ENCODE measurements around the gene ARGLU1. TPM values are rescaled to one million over a fixed set of nuclear protein-coding genes. Genes with fewer than 3 reads are reported as not detected.
A peak's percentile ranks its signal among the peaks of the same experiment; 100 is the strongest.

ARGLU1 gene
- total RNA-seq, 1 experiment from 2014 or later, result 115 TPM

DNA sequence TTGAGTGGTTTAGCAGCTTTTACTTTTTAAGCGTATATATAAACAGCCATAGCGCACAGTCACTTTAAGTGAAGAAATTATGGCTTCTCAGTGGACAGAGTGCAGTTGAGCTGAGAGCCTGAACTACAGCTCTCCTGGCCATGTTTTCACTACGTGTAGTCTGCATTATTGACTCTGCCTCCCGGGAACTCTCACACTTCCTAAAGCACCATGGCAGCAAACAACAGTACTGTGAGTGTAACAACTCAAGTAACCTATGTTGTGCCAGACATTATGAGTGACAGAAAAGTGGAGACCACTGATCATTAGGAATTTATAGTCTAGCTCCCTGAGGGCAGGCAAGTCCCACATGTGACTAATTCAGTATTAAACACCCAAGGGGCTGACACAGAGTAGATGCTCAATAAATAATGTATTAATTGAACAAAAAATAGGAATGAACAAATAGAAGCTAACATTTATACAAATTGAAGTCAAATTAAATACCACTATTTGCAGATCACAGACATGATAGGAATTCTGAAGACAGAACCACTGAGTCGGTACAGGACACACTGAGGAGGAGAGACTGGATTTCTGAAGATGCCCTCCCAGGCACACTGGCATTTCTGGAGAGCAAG lies 52.2 kb downstream of the ARGLU1 start:
- Mint-ChIP-seq H3K4me3 (no peak overlapping the region), H3K4me1 (peaks cover 68% of the 10 kb centered on the region), H3K36me3 (peaks cover 9% of the 10 kb centered on the region), H3K27me3 (ENCODE audit: low read depth) (no peaks in the 10 kb centered on the region), H3K9me3 (no peaks in the 10 kb centered on the region), H3K27ac (no peak overlapping the region)
- ATAC-seq, result no peak
- no peak for DNase-seq (ENCODE audit: low spot score)
- ChIA-PET POLR2A (interaction anchor here (0.5 kb wide), 2 partner anchors 105 to 562 kb away, joined by 4 to 6 read pairs; no protein-coding TSS in a partner anchor), CTCF (interaction anchor here (0.7 to 1.6 kb wide), 3 partner anchors 8 to 105 kb away, joined by 3 to 5 read pairs (median 3); no protein-coding TSS in a partner anchor)
- TF ChIP-seq, protein P1, sequence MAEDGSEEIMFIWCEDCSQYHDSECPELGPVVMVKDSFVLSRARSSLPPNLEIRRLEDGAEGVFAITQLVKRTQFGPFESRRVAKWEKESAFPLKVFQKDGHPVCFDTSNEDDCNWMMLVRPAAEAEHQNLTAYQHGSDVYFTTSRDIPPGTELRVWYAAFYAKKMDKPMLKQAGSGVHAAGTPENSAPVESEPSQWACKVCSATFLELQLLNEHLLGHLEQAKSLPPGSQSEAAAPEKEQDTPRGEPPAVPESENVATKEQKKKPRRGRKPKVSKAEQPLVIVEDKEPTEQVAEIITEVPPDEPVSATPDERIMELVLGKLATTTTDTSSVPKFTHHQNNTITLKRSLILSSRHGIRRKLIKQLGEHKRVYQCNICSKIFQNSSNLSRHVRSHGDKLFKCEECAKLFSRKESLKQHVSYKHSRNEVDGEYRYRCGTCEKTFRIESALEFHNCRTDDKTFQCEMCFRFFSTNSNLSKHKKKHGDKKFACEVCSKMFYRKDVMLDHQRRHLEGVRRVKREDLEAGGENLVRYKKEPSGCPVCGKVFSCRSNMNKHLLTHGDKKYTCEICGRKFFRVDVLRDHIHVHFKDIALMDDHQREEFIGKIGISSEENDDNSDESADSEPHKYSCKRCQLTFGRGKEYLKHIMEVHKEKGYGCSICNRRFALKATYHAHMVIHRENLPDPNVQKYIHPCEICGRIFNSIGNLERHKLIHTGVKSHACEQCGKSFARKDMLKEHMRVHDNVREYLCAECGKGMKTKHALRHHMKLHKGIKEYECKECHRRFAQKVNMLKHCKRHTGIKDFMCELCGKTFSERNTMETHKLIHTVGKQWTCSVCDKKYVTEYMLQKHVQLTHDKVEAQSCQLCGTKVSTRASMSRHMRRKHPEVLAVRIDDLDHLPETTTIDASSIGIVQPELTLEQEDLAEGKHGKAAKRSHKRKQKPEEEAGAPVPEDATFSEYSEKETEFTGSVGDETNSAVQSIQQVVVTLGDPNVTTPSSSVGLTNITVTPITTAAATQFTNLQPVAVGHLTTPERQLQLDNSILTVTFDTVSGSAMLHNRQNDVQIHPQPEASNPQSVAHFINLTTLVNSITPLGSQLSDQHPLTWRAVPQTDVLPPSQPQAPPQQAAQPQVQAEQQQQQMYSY (CRISPR knock-in tag; IDR thresholded peaks at IDR 0.05), result no peak
- no peak for TF ChIP-seq TEAD1 (CRISPR knock-in tag; IDR thresholded peaks at IDR 0.05)
- TF ChIP-seq NFATC4 (CRISPR knock-in tag; IDR thresholded peaks at IDR 0.05), result no peak
- no peak for TF ChIP-seq SP1 (CRISPR knock-in tag; conservative IDR thresholded peaks at IDR 0.05)
- TF ChIP-seq ZNF263 (CRISPR knock-in tag; IDR thresholded peaks at IDR 0.05; ENCODE audit: low read depth), result no peak
- no peak for TF ChIP-seq ZBTB21 (CRISPR knock-in tag; IDR thresholded peaks at IDR 0.05; ENCODE audit: borderline replicate concordance)

GRCh38 chr13:106514928-106515634 lies 52.9 kb downstream of the ARGLU1 start:
- Mint-ChIP-seq H3K4me3 (no peak overlapping the region), H3K4me1 (peaks cover 61% of the 10 kb centered on the region)
- no peak for DNase-seq (ENCODE audit: low spot score)

GRCh38 chr13:106513025-106513983 lies 54.6 kb downstream of the ARGLU1 start:
- POLR2A ChIA-PET, result no interaction called here
- ATAC-seq, result peak; percentile 37; the same call in 1 of the 2 replicates

More at GRCh38 chr13:106514928-106515634, 52.9 kb downstream of the ARGLU1 start:
- ATAC-seq, result peak; percentile 53
- POLR2A ChIA-PET, result no interaction called here
- peaks cover 9% of the 10 kb centered on the region for H3K36me3 Mint-ChIP-seq
- H3K27ac Mint-ChIP-seq, result peak overlapping the region; percentile 43
- CTCF ChIA-PET, result interaction anchor here (1.6 kb wide), 1 partner anchor 105 kb away, joined by 5 read pairs; no protein-coding TSS in a partner anchor
- no peaks in the 10 kb centered on the region for H3K9me3 Mint-ChIP-seq
- H3K27me3 Mint-ChIP-seq (ENCODE audit: low read depth), result no peaks in the 10 kb centered on the region
- TF ChIP-seq SMAD3 (CRISPR knock-in tag; IDR thresholded peaks at IDR 0.05; ENCODE audit: borderline replicate concordance), result no peak
- TF ChIP-seq JAZF1 (CRISPR knock-in tag; IDR thresholded peaks at IDR 0.05), result no peak
- TF ChIP-seq EMX1 (CRISPR knock-in tag; IDR thresholded peaks at IDR 0.05), result no peak
- no peak for TF ChIP-seq FOXJ3 (CRISPR knock-in tag; IDR thresholded peaks at IDR 0.05; ENCODE audit: borderline replicate concordance)
- TF ChIP-seq MYBL2 (CRISPR knock-in tag; IDR thresholded peaks at IDR 0.05), result no peak

More at GRCh38 chr13:106513025-106513983, 54.6 kb downstream of the ARGLU1 start:
- no peak for DNase-seq (ENCODE audit: low spot score)
- H3K9me3 Mint-ChIP-seq, result no peaks in the 10 kb centered on the region
- TF ChIP-seq, protein P2, sequence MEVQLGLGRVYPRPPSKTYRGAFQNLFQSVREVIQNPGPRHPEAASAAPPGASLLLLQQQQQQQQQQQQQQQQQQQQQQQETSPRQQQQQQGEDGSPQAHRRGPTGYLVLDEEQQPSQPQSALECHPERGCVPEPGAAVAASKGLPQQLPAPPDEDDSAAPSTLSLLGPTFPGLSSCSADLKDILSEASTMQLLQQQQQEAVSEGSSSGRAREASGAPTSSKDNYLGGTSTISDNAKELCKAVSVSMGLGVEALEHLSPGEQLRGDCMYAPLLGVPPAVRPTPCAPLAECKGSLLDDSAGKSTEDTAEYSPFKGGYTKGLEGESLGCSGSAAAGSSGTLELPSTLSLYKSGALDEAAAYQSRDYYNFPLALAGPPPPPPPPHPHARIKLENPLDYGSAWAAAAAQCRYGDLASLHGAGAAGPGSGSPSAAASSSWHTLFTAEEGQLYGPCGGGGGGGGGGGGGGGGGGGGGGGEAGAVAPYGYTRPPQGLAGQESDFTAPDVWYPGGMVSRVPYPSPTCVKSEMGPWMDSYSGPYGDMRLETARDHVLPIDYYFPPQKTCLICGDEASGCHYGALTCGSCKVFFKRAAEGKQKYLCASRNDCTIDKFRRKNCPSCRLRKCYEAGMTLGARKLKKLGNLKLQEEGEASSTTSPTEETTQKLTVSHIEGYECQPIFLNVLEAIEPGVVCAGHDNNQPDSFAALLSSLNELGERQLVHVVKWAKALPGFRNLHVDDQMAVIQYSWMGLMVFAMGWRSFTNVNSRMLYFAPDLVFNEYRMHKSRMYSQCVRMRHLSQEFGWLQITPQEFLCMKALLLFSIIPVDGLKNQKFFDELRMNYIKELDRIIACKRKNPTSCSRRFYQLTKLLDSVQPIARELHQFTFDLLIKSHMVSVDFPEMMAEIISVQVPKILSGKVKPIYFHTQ (CRISPR knock-in tag; IDR thresholded peaks at IDR 0.05), result no peak
- TF ChIP-seq ZNF219 (CRISPR knock-in tag; IDR thresholded peaks at IDR 0.05; ENCODE audit: borderline replicate concordance), result no peak
- TF ChIP-seq NR2C2 (CRISPR knock-in tag; IDR thresholded peaks at IDR 0.05), result no peak
- no peak for TF ChIP-seq JUN (CRISPR knock-in tag; IDR thresholded peaks at IDR 0.05)
- TF ChIP-seq, protein P3, sequence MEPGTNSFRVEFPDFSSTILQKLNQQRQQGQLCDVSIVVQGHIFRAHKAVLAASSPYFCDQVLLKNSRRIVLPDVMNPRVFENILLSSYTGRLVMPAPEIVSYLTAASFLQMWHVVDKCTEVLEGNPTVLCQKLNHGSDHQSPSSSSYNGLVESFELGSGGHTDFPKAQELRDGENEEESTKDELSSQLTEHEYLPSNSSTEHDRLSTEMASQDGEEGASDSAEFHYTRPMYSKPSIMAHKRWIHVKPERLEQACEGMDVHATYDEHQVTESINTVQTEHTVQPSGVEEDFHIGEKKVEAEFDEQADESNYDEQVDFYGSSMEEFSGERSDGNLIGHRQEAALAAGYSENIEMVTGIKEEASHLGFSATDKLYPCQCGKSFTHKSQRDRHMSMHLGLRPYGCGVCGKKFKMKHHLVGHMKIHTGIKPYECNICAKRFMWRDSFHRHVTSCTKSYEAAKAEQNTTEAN (CRISPR knock-in tag; IDR thresholded peaks at IDR 0.05), result no peak
- no peak for TF ChIP-seq ZBTB21 (CRISPR knock-in tag; IDR thresholded peaks at IDR 0.05; ENCODE audit: borderline replicate concordance)
- TF ChIP-seq, protein P4, sequence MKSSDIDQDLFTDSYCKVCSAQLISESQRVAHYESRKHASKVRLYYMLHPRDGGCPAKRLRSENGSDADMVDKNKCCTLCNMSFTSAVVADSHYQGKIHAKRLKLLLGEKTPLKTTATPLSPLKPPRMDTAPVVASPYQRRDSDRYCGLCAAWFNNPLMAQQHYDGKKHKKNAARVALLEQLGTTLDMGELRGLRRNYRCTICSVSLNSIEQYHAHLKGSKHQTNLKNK (CRISPR knock-in tag; IDR thresholded peaks at IDR 0.05), result no peak
- TF ChIP-seq ESRRA (CRISPR knock-in tag; IDR thresholded peaks at IDR 0.05; ENCODE audit: borderline replicate concordance), result no peak
- H3K4me3 Mint-ChIP-seq, result peak overlapping the region; percentile 14; the same call in 1 of the 2 replicates
- H3K4me1 Mint-ChIP-seq, result peaks cover 60% of the 10 kb centered on the region
- peak overlapping the region; percentile 48 for H3K27ac Mint-ChIP-seq
- peaks cover 12% of the 10 kb centered on the region for H3K36me3 Mint-ChIP-seq
- CTCF ChIA-PET, result no interaction called here
- H3K27me3 Mint-ChIP-seq (ENCODE audit: low read depth), result no peaks in the 10 kb centered on the region

Data from WTC11 (cell line).